SK-N-SH (cell line): Measurements from ENCODE around the gene TBX4.

Experiments
- EZH2phosphoT487 ChIP-seq: fragments of 200-600 bp; sonication (generic); IDR thresholded peaks from 2 replicates; pipeline ENCODE4 v1.6.1; 2017; ENCODE audit warnings: low read depth, mixed run types, mild to moderate bottlenecking, antibody characterized with exemption, moderate library complexity, borderline replicate concordance
- GABPA ChIP-seq: IDR thresholded peaks from 2 replicates; pipeline ENCODE4 v1.4.0; 2012; ENCODE audit warnings: low read depth, mild to moderate bottlenecking
- NRF1 ChIP-seq: IDR thresholded peaks from 2 replicates; pipeline ENCODE4 v1.6.1; 2012; ENCODE audit warnings: low read depth, mild to moderate bottlenecking, low read length
- POLR2AphosphoS5 ChIP-seq: IDR thresholded peaks from 2 replicates; pipeline ENCODE4 v1.6.1; 2012; ENCODE audit warnings: low read depth, low read length
- RFX5 ChIP-seq: IDR thresholded peaks from 2 replicates; pipeline ENCODE4 v1.6.1; 2012; ENCODE audit warnings: mild to moderate bottlenecking, improper control_type of control experiment, low read length
- SIN3A ChIP-seq: IDR thresholded peaks from 2 replicates; pipeline ENCODE4 v1.6.1; 2012; ENCODE audit warnings: low read depth, mild to moderate bottlenecking, low read length, moderate library complexity, borderline replicate concordance
- TAF1 ChIP-seq: IDR thresholded peaks from 2 replicates; pipeline ENCODE4 v1.6.1; 2012; ENCODE audit warnings: low read depth, mild to moderate bottlenecking, low read length, moderate library complexity, borderline replicate concordance
- YY1 ChIP-seq: IDR thresholded peaks from 2 replicates; pipeline ENCODE4 v1.4.0; 2012; ENCODE audit warnings: low read depth, mild to moderate bottlenecking
- TF ChIP-seq, protein P1 (sequence below): IDR thresholded peaks from 2 replicates; pipeline ENCODE4 v1.4.0; 2012; ENCODE audit warnings: low read depth
- TF ChIP-seq, protein P2 (sequence below): fragments of 200-600 bp; sonication (generic); IDR thresholded peaks from 2 replicates; pipeline ENCODE4 v1.6.1; 2017; ENCODE audit warnings: antibody characterized with exemption, mild to moderate bottlenecking, moderate library complexity
- TF ChIP-seq, protein P3 (sequence below): fragments of 150-350 bp; IDR thresholded peaks from 2 replicates; pipeline ENCODE4 v1.6.1; 2017; ENCODE audit warnings: antibody characterized with exemption, low read length, low read depth, borderline replicate concordance
- TF ChIP-seq, protein P4 (sequence below): IDR thresholded peaks from 2 replicates; pipeline ENCODE4 v1.6.1; 2012; ENCODE audit warnings: mild to moderate bottlenecking, low read depth, low read length, moderate library complexity
- TF ChIP-seq, protein P5 (sequence below): IDR thresholded peaks from 2 replicates; pipeline ENCODE4 v1.4.0; 2012; ENCODE audit warnings: low read depth, borderline replicate concordance

DNA sequence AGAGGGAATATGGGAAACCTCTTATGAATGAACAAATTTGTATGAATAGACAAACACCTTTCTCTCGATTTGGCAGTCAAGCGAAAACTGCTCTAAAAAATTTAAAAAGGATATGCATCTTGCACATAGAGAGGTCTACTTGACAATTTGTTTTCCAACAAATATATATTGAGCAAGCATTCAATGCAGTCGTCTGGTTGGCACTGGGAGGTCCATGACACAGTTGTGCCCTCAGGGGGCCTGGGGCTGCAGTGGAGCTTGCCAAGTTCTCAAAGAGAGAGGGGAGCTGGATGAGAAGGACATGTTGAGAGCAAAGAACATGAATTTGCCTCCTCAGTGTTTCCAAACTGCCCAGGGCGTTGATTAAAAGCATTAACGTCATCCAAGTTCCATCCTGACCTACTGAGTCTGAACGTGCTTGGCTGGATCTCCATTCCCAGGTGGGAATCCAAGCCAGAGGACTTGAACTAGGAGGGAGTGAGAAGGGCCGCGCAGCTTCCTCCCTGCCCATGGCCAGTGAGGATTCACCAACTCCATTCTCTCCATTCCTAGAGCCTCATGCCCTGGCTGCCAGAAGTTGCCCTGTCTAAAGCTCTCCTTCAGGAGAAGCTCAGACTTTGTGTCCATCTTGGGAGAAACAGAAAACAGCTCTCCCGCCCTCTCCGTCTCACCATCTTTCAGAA is 28.1 kb upstream of the TBX4 start:
- TF ChIP-seq NRF1: no peak
- TF ChIP-seq, protein P1, sequence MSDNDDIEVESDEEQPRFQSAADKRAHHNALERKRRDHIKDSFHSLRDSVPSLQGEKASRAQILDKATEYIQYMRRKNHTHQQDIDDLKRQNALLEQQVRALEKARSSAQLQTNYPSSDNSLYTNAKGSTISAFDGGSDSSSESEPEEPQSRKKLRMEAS: no peak
- no peak for TF ChIP-seq POLR2AphosphoS5
- no peak for TF ChIP-seq YY1
- no peak for TF ChIP-seq GABPA
- TF ChIP-seq, protein P2, sequence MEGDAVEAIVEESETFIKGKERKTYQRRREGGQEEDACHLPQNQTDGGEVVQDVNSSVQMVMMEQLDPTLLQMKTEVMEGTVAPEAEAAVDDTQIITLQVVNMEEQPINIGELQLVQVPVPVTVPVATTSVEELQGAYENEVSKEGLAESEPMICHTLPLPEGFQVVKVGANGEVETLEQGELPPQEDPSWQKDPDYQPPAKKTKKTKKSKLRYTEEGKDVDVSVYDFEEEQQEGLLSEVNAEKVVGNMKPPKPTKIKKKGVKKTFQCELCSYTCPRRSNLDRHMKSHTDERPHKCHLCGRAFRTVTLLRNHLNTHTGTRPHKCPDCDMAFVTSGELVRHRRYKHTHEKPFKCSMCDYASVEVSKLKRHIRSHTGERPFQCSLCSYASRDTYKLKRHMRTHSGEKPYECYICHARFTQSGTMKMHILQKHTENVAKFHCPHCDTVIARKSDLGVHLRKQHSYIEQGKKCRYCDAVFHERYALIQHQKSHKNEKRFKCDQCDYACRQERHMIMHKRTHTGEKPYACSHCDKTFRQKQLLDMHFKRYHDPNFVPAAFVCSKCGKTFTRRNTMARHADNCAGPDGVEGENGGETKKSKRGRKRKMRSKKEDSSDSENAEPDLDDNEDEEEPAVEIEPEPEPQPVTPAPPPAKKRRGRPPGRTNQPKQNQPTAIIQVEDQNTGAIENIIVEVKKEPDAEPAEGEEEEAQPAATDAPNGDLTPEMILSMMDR: no peak
- no peak for TF ChIP-seq TAF1
- TF ChIP-seq RFX5: no peak
- no peak for TF ChIP-seq SIN3A
- TF ChIP-seq, protein P3, sequence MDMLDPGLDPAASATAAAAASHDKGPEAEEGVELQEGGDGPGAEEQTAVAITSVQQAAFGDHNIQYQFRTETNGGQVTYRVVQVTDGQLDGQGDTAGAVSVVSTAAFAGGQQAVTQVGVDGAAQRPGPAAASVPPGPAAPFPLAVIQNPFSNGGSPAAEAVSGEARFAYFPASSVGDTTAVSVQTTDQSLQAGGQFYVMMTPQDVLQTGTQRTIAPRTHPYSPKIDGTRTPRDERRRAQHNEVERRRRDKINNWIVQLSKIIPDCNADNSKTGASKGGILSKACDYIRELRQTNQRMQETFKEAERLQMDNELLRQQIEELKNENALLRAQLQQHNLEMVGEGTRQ: no peak
- TF ChIP-seq EZH2phosphoT487: no peak
- TF ChIP-seq, protein P4, sequence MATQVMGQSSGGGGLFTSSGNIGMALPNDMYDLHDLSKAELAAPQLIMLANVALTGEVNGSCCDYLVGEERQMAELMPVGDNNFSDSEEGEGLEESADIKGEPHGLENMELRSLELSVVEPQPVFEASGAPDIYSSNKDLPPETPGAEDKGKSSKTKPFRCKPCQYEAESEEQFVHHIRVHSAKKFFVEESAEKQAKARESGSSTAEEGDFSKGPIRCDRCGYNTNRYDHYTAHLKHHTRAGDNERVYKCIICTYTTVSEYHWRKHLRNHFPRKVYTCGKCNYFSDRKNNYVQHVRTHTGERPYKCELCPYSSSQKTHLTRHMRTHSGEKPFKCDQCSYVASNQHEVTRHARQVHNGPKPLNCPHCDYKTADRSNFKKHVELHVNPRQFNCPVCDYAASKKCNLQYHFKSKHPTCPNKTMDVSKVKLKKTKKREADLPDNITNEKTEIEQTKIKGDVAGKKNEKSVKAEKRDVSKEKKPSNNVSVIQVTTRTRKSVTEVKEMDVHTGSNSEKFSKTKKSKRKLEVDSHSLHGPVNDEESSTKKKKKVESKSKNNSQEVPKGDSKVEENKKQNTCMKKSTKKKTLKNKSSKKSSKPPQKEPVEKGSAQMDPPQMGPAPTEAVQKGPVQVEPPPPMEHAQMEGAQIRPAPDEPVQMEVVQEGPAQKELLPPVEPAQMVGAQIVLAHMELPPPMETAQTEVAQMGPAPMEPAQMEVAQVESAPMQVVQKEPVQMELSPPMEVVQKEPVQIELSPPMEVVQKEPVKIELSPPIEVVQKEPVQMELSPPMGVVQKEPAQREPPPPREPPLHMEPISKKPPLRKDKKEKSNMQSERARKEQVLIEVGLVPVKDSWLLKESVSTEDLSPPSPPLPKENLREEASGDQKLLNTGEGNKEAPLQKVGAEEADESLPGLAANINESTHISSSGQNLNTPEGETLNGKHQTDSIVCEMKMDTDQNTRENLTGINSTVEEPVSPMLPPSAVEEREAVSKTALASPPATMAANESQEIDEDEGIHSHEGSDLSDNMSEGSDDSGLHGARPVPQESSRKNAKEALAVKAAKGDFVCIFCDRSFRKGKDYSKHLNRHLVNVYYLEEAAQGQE: no peak
- TF ChIP-seq, protein P5, sequence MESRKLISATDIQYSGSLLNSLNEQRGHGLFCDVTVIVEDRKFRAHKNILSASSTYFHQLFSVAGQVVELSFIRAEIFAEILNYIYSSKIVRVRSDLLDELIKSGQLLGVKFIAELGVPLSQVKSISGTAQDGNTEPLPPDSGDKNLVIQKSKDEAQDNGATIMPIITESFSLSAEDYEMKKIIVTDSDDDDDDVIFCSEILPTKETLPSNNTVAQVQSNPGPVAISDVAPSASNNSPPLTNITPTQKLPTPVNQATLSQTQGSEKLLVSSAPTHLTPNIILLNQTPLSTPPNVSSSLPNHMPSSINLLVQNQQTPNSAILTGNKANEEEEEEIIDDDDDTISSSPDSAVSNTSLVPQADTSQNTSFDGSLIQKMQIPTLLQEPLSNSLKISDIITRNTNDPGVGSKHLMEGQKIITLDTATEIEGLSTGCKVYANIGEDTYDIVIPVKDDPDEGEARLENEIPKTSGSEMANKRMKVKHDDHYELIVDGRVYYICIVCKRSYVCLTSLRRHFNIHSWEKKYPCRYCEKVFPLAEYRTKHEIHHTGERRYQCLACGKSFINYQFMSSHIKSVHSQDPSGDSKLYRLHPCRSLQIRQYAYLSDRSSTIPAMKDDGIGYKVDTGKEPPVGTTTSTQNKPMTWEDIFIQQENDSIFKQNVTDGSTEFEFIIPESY: no peak
